Stomach (tissue), 4 donors: ENCODE results near the gene RCOR3.

Experiments
- CTCF ChIP-seq, 7 experiments: fragments of 450-650 bp in 4 of 7; fragments of 200-600 bp in 3 of 7; sonication (generic) in 3 of 7; IDR thresholded peaks; one replicate each; pipeline ENCODE4 v1.5.1; 2016 to 2019; ENCODE audit warnings: antibody characterized with exemption in 7 of 7, control low read depth in 2 of 7, mild to moderate bottlenecking in 1 of 7
- POLR2AphosphoS5 ChIP-seq, 3 donors: sonication (generic); formaldehyde crosslinking; IDR thresholded peaks; one replicate each; pipeline ENCODE4 v1.6.1; 2016; ENCODE audit warnings: antibody characterized with exemption in 3 of 3

- TF ChIP-seq POLR2AphosphoS5 (IDR thresholded peaks at IDR 0.05) (no peak), CTCF (IDR thresholded peaks at IDR 0.05) (no peak)
These were observed 73.7 kb downstream of the RCOR3 start for GRCh38 chr1:211332830-211333229.
